Measurements from ENCODE around the gene PTBP3. TPM values are rescaled to one million over a fixed set of nuclear protein-coding genes. Genes with fewer than 3 reads are reported as not detected.
A peak's percentile ranks its signal among the peaks of the same experiment; 100 is the strongest.
"Not testable (repeated sequence)": the region's sequence is repeated elsewhere in the genome, so short reads cannot be mapped to it uniquely, and the experiment has no call there.

The PTBP3 gene
- total RNA-seq, 1 experiment from 2014 or later = 39.9 TPM

DNA sequence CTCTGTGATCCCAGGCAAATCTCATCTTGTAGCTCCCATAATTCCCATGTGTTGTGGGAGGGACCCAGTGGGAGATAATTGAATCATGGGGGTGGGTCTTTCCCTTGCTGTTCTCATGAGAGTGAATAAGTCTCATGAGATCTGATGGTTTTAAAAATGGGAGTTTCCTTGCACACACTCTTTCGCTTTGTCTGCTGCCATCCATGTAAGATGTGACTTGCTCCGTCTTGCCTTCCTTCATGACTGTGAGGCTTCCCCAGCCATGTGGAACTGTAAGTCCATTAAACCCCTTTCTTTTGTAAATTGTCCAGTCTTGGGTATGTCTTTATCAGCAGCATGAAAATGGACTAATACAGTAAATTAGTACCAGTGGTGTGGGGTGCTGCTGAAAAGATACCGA, 31.8 kb upstream of the PTBP3 start:
- in situ Hi-C loops (cut with HindIII; ENCODE audit: low sequenced_read_pairs); DNase-seq (ENCODE audit: low spot score): not testable (repeated sequence)

DNA sequence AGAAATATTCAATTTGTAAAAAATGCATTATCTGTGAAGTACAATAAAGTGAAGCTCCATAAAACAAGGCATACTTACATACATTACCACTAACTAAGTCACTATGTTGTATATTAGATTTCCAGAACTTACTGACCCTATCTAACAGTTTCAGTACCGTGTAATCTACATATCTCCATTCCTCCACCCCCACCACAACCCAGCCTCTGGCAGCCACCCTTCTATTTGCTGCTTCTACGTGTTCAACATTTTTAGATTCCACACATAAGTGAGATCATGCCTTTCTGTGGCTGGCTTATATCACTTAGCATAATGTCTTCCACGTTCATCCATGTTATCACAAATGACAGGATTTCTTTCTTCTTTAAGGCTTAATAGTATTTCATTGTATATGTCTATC, 31.3 kb upstream of the PTBP3 start:
- DNase-seq (ENCODE audit: low spot score) = no peak
- in situ Hi-C loops (cut with HindIII; ENCODE audit: low sequenced_read_pairs) = no loop called here

DNA sequence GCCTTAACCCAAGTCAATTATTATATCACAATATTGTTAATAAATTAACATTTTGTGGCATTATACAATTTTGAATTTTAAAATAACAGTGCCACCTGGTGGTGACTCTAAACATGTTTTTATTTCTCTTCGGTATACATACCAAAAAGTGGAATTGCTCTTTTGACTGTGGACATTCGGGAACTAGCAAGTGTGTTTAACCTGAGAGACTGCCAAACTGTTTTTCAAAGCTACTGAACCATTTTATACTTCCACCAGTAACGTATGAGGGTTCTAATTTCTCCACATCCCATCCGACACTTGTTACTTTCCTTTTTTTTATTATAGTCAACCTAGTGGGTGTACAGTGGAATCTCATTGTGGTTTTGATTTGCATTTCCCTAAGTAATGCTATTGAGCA, 28.2 kb upstream of the PTBP3 start:
- DNase-seq (ENCODE audit: low spot score) = peak; percentile 64
- in situ Hi-C loops (cut with HindIII; ENCODE audit: low sequenced_read_pairs) = no loop called here

DNA sequence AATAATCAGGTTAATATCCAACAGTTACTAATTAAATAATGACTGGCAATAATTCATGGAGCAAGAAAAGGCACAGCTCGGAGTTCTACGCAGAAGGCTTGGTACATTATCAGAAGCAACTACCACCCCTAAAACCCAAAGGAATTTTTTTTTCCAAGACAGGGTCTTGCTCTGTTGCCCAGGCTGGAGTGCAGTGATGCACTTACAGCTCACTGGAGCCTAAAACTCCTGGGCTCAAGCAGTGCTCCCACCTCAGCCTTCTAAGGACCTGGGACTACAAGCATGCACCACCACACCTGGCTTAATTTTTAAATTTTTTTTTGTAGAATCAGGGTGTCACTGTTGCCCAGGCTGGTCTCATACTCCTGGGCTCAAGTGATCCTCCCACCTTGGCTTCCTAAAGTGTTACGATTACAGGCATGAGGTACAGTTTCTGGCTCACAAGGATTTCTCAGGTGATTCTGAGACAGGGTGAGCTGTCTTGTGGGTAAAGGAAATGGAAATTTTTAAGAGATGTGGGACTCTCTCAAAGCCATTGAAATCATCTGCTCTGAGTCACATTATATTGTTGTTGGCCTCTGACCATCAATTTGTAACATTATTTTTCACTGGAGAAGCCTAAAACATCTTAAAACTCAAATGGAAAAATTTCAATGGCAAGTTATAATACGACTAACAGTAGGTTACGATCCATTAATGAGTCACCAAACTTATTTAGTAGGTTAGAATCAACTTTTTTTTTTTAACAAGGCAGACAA, 26.8 kb upstream of the PTBP3 start:
- no peak for DNase-seq (ENCODE audit: low spot score)
- in situ Hi-C loops (cut with HindIII; ENCODE audit: low sequenced_read_pairs) = no loop called here

DNA sequence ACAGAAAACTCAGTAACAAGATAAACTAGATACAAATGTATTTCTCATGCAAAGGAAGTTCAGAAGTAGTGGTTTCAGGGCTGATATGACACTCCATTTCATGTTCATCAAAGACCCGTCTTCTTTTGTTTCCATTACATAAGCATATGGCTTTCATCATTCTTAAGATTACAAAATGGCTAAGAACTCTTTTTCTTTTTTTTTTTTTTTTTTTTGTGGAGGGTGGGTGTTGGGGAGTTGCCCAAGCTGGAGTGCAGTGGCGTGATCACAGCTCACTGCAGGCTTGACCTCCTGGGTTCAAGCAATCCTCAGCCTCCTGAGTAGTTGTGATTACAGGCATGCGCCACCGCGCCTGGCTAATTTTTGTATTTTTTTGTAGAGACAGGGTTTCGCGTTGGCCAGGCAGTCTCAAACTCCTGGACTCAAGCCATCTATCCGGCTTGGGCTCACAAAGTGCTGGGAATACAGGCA, 22.0 kb upstream of the PTBP3 start:
- no peak for DNase-seq (ENCODE audit: low spot score)
- in situ Hi-C loops (cut with HindIII; ENCODE audit: low sequenced_read_pairs) = no loop called here

DNA sequence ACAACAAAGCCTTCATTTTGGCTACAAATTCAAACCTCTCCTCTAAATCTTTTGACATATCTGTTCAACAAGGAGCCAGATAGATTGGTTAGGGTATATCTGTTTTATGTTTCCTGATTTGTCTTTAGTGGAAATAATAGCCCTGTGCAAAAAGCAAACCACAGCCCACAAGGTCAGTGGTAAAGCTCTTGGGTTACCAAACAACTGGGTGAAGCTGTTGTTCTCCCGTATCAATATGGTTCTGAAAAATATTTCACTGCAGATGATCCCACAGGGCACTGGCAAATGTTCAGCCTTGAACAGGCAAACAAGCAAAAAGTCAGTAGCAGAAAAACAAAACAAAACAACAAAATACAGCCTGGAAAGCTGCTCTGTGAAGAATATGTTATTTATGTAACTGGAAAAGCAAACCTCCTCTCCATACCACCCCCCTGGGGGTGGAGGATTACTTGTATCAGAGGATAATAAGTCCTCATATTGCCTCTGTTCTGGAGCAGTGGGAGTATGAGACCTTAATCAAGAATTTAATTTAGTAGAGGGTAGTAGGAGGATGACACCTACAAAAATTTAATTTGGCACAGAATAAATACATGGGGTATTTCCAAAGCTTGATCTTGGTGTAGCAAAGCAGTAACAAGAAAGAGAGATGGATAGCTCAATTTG, 20.8 kb upstream of the PTBP3 start:
- in situ Hi-C loops (cut with HindIII; ENCODE audit: low sequenced_read_pairs) = no loop called here
- DNase-seq (ENCODE audit: low spot score) = no peak

DNA sequence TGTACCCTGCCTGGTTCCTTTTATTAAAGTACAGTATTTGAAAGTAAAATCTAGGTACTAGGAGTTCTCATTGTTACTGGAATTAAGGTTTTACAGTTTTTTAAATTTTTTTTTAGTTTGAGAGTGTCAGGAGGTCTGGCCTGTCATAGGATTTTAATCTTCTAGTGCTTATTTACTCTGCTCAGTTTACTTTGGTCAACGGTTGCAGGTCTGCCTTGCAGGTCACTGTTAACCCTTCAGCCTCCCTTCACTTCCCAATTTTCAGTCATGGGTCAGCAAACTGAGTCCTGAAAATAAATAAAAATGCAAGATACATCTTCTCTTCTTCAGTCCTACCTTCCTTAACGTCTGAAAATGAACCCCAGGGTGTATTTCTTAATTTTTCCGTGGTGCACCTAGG, 18.8 kb upstream of the PTBP3 start:
- in situ Hi-C loops (cut with HindIII; ENCODE audit: low sequenced_read_pairs) = no loop called here
- DNase-seq (ENCODE audit: low spot score) = no peak

DNA sequence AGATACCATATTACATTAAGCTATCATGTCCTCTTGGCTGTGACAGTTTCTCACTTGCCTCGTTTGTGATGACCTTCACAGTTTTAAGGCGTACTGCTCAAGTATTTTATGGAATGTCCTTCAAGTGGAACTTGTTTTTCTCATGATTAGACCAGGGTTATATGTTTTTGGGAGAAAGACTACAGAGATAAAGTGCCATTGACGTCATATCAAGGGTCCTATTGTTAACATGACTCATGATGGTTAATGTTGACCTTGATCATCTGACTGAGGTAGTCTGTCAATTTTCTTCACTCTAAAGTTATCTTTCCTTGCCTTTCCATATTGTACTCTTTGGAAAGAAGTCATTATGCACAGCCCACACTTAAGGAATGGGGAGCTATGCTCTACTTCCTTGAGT, 17.8 kb upstream of the PTBP3 start:
- DNase-seq (ENCODE audit: low spot score) = no peak
- in situ Hi-C loops (cut with HindIII; ENCODE audit: low sequenced_read_pairs) = no loop called here

DNA sequence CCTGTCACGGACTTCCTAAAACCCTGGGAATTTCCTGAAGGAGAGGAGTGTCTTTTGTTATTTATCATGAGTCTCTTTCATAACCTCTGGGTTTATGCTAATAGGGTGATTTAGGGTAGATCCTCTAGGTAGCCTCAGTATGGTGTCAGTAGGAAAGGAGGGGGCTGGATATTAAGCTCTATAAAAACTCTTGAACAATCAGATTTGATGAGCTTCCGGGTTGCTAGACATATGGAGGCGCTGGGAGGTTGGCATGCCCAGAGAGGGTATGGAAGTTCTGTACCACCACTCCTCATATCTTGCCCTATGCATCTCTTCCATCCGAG, 15.6 kb upstream of the PTBP3 start:
- in situ Hi-C loops (cut with HindIII; ENCODE audit: low sequenced_read_pairs) = no loop called here
- no peak for DNase-seq (ENCODE audit: low spot score)

DNA sequence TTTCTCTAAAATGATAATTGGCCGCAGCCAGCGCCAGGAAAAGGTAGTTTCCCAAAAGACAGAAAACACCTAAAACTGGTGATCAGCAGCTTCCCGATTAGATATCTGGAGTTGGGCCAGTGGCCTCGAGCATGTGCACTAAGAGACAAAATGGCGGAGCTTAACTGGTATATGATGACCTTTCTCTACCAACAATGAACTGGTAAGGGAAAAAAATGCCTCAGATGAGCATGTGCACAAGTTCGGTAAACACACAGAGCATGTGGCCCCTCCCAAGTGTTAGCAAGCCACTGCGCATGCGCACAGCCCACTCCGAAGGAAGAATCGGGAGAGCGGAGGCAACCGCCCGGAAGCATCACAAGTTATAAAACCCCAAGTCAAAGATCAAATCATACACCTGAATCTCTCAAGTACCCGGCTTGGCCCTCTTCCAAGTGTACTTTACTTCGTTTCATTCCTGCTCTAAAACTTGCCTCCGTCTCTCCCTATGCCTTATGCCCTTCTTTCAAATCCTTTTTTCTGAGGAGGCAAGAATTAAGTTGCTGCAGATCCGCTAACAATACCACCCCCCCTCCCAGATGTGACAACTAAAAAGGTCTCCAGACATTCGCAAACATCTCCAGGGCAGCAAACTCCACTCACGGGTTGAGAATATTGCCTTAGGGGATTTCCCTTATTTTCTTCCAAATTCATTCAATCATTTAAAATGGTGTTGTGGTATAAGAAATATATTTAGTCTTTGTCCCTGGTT, 15.0 kb upstream of the PTBP3 start:
- DNase-seq (ENCODE audit: low spot score) = peak; percentile 77

DNA sequence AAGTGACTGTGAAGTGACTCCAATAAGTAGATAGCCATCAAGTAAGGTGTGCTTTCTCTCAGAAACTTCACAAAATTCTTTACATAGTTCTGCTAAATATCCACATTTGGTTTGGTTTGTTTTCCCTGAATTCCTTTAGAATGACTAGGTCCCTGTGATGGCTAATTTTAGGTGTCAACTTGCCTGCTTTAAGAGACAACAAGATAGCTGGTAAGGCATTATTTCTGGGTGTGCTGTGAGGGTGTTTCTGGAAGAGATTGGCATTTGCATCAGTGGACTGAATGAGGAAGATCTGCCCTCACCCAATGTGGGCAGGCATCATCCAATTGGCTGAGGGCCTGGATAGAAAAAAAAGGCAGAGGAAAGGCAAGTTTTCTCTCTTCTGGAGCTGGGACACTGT, 8.3 kb upstream of the PTBP3 start:
- in situ Hi-C loops (cut with HindIII; ENCODE audit: low sequenced_read_pairs) = no loop called here
- no peak for DNase-seq (ENCODE audit: low spot score)

More for the DNA sequence above, 15.0 kb upstream of the PTBP3 start:
- in situ Hi-C loops (cut with HindIII; ENCODE audit: low sequenced_read_pairs) = no loop called here

DNA sequence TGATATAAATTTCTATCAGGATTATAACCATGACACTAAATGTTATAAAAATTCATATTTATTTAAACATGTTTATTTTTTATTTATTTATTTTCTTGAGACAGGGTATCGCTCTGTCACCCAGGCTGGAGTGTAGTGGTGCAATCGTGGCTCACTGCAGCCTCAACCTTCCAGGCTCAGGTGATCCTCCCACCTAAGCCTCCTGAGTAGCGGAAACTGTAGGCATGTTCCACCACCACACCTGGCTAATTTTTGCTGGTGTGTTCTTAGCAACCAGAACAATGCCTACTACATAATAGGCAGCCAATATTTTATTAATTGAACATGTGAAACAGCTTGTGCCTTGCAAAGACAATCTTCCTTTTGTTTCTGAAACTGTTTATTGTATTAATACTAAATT, 6.5 kb upstream of the PTBP3 start:
- in situ Hi-C loops (cut with HindIII; ENCODE audit: low sequenced_read_pairs) = no loop called here
- DNase-seq (ENCODE audit: low spot score) = no peak

DNA sequence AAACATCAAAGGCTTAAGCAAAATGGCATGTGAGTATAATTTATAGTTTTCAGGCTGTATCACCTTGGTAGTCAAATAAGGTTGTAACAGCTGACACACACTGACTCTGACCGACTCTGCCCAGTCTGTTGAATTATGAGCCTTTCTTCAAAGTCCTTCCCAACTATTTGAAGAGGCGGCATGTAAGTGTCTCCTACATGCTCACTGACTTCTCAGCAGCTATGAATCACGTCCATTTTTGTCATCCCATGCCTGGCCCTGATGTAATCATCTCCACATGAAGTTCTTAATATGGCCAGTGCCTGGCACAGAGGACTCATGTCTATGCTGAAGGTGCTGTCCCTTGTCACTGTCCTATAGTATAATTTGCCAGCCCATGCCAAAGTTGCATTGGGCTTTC, 5.1 kb upstream of the PTBP3 start:
- DNase-seq (ENCODE audit: low spot score) = no peak
- in situ Hi-C loops (cut with HindIII; ENCODE audit: low sequenced_read_pairs) = no loop called here

DNA sequence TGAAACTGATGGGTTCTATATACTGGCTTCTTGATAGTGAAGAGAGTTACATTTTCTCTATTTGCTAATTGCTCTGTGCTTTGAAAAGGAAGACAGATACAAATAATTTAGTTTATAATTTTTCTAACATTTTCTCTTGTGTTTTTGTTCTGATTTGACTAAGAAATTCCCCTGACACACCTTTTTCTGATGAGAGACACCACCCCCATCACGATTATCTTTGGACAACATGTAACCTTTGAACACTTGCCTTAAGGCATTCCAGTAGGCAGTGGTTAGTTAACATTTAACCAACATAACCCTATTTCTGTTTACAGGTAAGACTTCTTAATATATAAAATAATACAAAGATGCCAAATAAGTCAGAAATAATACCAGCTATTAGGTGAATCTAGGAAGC, 4.1 kb upstream of the PTBP3 start:
- DNase-seq (ENCODE audit: low spot score) = no peak
- in situ Hi-C loops (cut with HindIII; ENCODE audit: low sequenced_read_pairs) = no loop called here

DNA sequence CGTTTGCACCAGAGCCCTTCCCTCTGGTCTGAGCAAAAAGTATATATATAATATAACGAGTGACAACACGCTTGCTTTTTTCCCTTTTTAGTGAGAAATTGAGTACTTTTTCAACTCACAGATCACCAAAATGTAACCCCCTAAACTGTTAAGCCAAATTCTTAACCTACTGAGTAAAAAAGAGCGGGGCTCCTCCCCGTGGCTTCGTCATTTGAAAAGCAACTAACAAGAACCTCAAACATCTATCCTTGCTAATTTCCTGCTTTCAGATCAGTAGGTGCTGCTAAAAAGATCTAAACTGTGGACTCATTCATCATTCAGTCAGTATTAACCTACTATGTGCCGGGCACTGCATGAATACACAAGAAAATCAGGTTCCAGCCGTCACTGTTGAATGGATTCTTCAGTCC, 1.0 kb upstream of the PTBP3 start:
- in situ Hi-C loops (cut with HindIII; ENCODE audit: low sequenced_read_pairs) = no loop called here
- peak; percentile 15 for DNase-seq (ENCODE audit: low spot score)

DNA sequence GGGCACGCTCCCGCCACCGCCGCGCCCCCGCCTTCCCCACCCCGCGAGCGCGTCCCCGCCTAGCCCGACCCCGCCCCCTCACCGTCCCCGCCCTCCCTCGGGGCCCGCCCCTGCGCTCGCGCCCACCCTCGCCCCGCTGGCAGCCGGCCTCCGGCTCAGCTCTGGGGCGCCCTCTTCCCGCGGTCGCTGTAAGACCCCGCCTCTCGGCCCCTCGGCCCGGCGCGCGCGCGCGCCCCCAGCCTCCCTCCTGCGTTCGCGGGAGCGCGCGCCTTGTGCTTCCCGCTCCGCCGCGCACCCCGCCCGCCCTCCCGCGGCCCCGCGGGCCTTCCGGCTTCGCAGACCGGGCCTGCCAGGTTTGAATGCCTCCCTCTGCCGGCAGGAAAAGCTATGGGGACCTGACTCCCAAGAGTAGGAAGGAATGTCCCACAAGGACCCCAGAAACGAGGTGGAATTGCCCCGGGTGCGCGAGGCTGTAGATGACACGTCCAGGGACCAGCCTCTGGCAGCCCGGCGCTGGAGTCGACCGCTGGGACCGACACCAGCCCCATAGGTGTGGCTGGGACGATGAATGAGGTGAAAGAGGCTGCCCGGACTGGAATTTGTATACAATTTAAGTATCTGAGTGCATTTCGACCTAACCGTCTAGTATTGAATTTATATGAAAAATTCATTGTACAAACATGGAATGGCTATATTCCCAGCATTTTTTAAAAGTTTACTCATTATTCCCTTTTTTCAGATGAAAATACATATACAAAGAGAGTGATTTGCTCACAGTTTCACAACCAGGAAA, 416 bp upstream of the PTBP3 start:
- in situ Hi-C loops (cut with HindIII; ENCODE audit: low sequenced_read_pairs) = no loop called here
- DNase-seq (ENCODE audit: low spot score) = peak; percentile 87

DNA sequence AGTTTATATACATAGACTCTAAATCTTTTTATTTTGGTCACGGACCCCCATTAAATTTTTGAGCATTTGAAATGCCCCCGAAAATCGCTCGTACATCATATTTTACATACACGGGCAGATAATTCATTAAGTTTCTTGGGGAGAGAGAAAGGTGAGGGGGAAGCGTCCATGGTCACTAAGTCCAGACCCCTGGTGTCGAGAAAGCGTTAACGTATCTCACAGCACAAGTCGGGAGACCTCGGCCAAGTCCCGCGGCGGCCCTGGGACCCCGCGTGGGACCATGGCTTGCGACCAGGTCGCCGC, 794 bp downstream of the PTBP3 start:
- DNase-seq (ENCODE audit: low spot score) = no peak
- in situ Hi-C loops (cut with HindIII; ENCODE audit: low sequenced_read_pairs) = no loop called here

DNA sequence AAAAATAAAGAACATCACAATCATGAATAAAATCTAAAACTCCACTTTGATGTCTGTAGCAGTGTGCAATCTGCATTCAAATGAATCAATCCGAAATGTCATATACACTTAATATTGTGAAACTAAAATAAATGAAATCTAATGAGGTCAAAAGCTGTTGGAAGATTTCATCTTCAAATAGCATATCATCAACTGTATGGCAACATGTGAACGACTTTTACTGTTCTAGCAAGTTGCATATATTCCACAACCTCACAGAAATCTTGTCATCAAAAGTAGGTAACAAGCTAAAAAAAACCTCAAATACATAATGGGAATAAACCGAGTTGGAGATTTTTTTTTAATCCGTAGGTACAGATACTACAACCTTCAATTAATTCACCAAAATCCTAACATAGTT, 1.2 kb downstream of the PTBP3 start:
- in situ Hi-C loops (cut with HindIII; ENCODE audit: low sequenced_read_pairs) = no loop called here

DNA sequence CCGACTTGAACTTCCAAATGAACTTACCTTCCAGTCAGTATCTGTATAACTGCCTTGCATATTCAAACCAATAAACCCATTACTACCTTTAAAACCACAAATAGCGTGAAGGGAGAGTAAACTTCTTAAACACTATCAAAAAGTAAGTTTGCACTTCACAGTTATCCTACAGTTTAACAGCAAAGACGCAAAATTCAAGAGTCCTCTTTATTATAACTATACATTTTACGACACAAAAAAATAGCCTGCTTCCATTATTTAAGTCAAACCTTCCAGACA, 1.8 kb downstream of the PTBP3 start:
- peak; percentile 22 for DNase-seq (ENCODE audit: low spot score)
- in situ Hi-C loops (cut with HindIII; ENCODE audit: low sequenced_read_pairs) = no loop called here

More for the DNA sequence above, 1.2 kb downstream of the PTBP3 start:
- DNase-seq (ENCODE audit: low spot score) = peak; percentile 40

DNA sequence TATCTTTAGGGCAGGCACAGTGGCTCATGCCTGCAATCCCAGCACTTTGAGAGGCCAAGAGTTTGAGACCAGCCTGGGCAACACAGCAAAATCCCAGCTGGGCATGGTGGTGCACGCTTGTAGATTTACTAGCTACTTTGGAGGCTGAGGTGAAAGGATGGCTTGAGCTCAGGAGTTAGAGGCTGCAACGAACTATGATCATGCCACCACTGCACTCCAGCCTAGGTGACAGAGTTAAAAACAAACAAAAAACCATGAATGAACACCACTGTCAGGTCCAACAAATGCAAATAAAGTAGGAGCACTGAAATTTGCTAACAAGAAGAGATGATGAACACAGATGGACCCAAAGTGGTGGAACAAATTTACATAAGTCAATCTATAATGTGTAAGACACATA, 4.9 kb downstream of the PTBP3 start:
- in situ Hi-C loops (cut with HindIII; ENCODE audit: low sequenced_read_pairs) = no loop called here
- no peak for DNase-seq (ENCODE audit: low spot score)

Data from G401 (cell line).